ENCODE measurements around the gene GBGT1. TPM values are rescaled to one million over a fixed set of nuclear protein-coding genes. Genes with fewer than 3 reads are reported as not detected.

The GBGT1 gene
- total RNA-seq, 3 donors from 2014 or later (not counting 1 experiment from before 2014, with no cell fraction given), result 1.4 to 2.2 (median 1.7) TPM

- TF ChIP-seq, protein P1, sequence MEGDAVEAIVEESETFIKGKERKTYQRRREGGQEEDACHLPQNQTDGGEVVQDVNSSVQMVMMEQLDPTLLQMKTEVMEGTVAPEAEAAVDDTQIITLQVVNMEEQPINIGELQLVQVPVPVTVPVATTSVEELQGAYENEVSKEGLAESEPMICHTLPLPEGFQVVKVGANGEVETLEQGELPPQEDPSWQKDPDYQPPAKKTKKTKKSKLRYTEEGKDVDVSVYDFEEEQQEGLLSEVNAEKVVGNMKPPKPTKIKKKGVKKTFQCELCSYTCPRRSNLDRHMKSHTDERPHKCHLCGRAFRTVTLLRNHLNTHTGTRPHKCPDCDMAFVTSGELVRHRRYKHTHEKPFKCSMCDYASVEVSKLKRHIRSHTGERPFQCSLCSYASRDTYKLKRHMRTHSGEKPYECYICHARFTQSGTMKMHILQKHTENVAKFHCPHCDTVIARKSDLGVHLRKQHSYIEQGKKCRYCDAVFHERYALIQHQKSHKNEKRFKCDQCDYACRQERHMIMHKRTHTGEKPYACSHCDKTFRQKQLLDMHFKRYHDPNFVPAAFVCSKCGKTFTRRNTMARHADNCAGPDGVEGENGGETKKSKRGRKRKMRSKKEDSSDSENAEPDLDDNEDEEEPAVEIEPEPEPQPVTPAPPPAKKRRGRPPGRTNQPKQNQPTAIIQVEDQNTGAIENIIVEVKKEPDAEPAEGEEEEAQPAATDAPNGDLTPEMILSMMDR (IDR thresholded peaks at IDR 0.05), result no peak
- intact Hi-C loops (cut with micrococcal nuclease), result loop anchor here (1.0 to 10.0 kb wide), 2 partner anchors 78 to 194 kb away; partner anchors contain the start of genes STKLD1 and SURF4
- H3K4me1 Mint-ChIP-seq, result peaks cover 14 to 15% of the 10 kb centered on the region in 2 donors
- Histone ChIP-seq H3K36me3 (ENCODE audit: control insufficient read depth, insufficient read depth, low read length) (no peaks in the 10 kb centered on the region), H3K27me3 (ENCODE audit: control insufficient read depth, insufficient read depth, low read length) (no peaks in the 10 kb centered on the region), H3K4me1 (ENCODE audit: control insufficient read depth, insufficient read depth, low read length) (peaks cover 16% of the 10 kb centered on the region), H3K27ac (ENCODE audit: low read length) (no peak overlapping the region), H3K9me3 (ENCODE audit: control insufficient read depth, insufficient read depth, low read length) (no peaks in the 10 kb centered on the region), H3K4me3 (ENCODE audit: low read length) (no peak overlapping the region)
- no peaks in the 10 kb centered on the region for H3K9me3 Mint-ChIP-seq
- no peak overlapping the region for H3K4me3 Mint-ChIP-seq
- H3K27me3 Mint-ChIP-seq (ENCODE audit: low read depth in 2 of 2), result peaks cover 11 to 13% of the 10 kb centered on the region in 2 donors
- no peak overlapping the region for H3K27ac Mint-ChIP-seq
- H3K36me3 Mint-ChIP-seq, result no peaks in the 10 kb centered on the region
- ATAC-seq (no peak), DNase-seq (no peak)
- WGBS (ENCODE audit: insufficient coverage), result 81% methylated on average over 4 of the region's 5 CpGs
Observed at GRCh38 chr9:133180953-133181352, 17.2 kb upstream of the GBGT1 start.

- Mint-ChIP-seq H3K27me3 (ENCODE audit: low read depth in 2 of 2) (peaks cover 5 to 7% of the 10 kb centered on the region in 2 donors), H3K9me3 (no peaks in the 10 kb centered on the region), H3K36me3 (no peaks in the 10 kb centered on the region), H3K4me1 (no peaks in the 10 kb centered on the region), H3K27ac (no peak overlapping the region), H3K4me3 (no peak overlapping the region)
- 90% methylated on average over 7 of the region's 7 CpGs for WGBS (ENCODE audit: insufficient coverage)
- Histone ChIP-seq H3K4me3 (ENCODE audit: low read length) (no peak overlapping the region), H3K36me3 (ENCODE audit: control insufficient read depth, insufficient read depth, low read length) (no peaks in the 10 kb centered on the region), H3K9me3 (ENCODE audit: control insufficient read depth, insufficient read depth, low read length) (no peaks in the 10 kb centered on the region), H3K27ac (ENCODE audit: low read length) (no peak overlapping the region), H3K27me3 (ENCODE audit: control insufficient read depth, insufficient read depth, low read length) (no peaks in the 10 kb centered on the region), H3K4me1 (ENCODE audit: control insufficient read depth, insufficient read depth, low read length) (no peaks in the 10 kb centered on the region)
- intact Hi-C loops (cut with micrococcal nuclease), result no loop called here
- DNase-seq (no peak), ATAC-seq (no peak)
- TF ChIP-seq, protein P1 (IDR thresholded peaks at IDR 0.05), result no peak
Observed at GRCh38 chr9:133173056-133173455, 9.3 kb upstream of the GBGT1 start.

DNA sequence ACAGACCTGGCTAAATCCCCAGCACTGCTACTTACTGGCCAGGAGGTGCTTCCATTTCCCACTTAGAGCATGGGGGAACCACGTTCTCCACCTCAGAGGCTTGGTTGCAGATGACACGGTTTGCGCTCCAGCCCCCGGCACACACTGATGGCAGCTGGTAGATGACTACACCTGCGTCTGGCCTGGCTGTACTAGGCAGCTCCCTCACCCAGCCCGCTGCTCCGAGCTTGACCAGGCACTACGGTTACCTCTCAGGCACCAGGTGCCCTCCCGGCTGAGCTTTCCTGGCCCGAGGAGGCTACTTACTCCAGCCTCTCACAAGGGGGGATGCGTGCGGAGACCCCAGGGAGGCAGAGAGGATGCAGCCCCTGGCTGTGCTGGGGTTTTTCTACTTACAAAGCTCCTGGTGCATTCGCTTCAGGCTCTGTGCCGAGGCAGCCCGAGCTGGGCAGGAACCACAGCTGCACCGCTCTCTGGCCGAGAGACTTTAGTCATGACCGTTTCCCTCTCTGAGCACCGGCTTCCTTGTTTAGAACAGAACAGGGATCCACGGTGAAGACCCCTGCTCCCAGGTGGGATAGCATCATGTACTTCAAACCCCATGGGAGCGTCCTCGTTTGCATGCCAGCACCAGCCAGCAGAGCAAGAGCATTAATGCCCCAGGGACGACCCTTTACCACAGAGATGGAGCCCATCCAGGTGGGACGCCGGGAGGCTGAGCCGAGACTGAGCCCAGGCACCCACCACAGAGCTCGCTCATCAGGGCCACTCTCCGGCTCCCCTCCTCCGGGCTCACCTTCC lies 7.6 kb upstream of the GBGT1 start:
- H3K4me3 Mint-ChIP-seq, result no peak overlapping the region
- no peak for ATAC-seq
- 72% methylated on average over 29 of the region's 29 CpGs for WGBS (ENCODE audit: insufficient coverage)

More for the DNA sequence above, 7.6 kb upstream of the GBGT1 start:
- Mint-ChIP-seq H3K27me3 (ENCODE audit: low read depth in 2 of 2) (peaks cover 5 to 7% of the 10 kb centered on the region in 2 donors), H3K27ac (no peak overlapping the region), H3K4me1 (no peaks in the 10 kb centered on the region), H3K36me3 (no peaks in the 10 kb centered on the region), H3K9me3 (no peaks in the 10 kb centered on the region)
- no peaks in the 10 kb centered on the region for H3K9me3 ChIP-seq (ENCODE audit: control insufficient read depth, insufficient read depth, low read length)
- H3K4me3 ChIP-seq (ENCODE audit: low read length), result no peak overlapping the region
- intact Hi-C loops (cut with micrococcal nuclease), result no loop called here
- TF ChIP-seq, protein P1 (IDR thresholded peaks at IDR 0.05), result no peak
- H3K36me3 ChIP-seq (ENCODE audit: control insufficient read depth, insufficient read depth, low read length), result no peaks in the 10 kb centered on the region
- no peak overlapping the region for H3K27ac ChIP-seq (ENCODE audit: low read length)
- DNase-seq, result no peak
- H3K4me1 ChIP-seq (ENCODE audit: control insufficient read depth, insufficient read depth, low read length), result no peaks in the 10 kb centered on the region
- no peaks in the 10 kb centered on the region for H3K27me3 ChIP-seq (ENCODE audit: control insufficient read depth, insufficient read depth, low read length)

Data from natural killer cell (primary cell).